Keratinocyte (primary cell): ENCODE results near the gene GAST. TPM values are rescaled to one million over a fixed set of nuclear protein-coding genes. Genes with fewer than 3 reads are reported as not detected.
A peak's percentile ranks its signal among the peaks of the same experiment; 100 is the strongest.

ENCODE experiments used
- DNase-seq: peaks from one replicate; pipeline ENCODE4 v3.0.0-alpha.2; 2011; ENCODE audit warnings: low read depth, missing footprints, low spot score
- FAIRE-seq: peaks from 2 replicates; lab custom pipeline; 2011; peaks lifted over from hg19 to GRCh38; lab: Jason Lieb, UNC
- H2AFZ ChIP-seq: 2 replicates; pipeline ENCODE4 v1.6.0; 2012; ENCODE audit warnings: low read length, control low read depth, inconsistent platforms; ENCODE audit not compliant: control insufficient read depth
- H3K27ac ChIP-seq: 2 replicates; pipeline ENCODE4 v1.5.1; 2011; ENCODE audit warnings: low read length; ENCODE audit not compliant: control insufficient read depth, insufficient read depth
- H3K27me3 ChIP-seq: 3 replicates; pipeline ENCODE4 v1.6.0; 2011; ENCODE audit warnings: low read length; ENCODE audit not compliant: control insufficient read depth, insufficient read depth; ENCODE audit errors: extremely low read depth
- H3K36me3 ChIP-seq, 2 experiments: 2 replicates in 1 of 2; 3 replicates in 1 of 2; pipeline ENCODE4 v1.5.1; 2011; ENCODE audit warnings: low read length in 2 of 2, mild to moderate bottlenecking in 1 of 2; ENCODE audit not compliant: control insufficient read depth in 2 of 2, insufficient read depth in 2 of 2; ENCODE audit errors: extremely low read depth in 1 of 2
- H3K4me1 ChIP-seq: 3 replicates; pipeline ENCODE4 v1.5.1; 2011; ENCODE audit warnings: low read length; ENCODE audit not compliant: control insufficient read depth, insufficient read depth; ENCODE audit errors: extremely low read depth
- H3K4me2 ChIP-seq: 3 replicates; pipeline ENCODE4 v1.6.0; 2011; ENCODE audit warnings: low read depth, low read length; ENCODE audit not compliant: control insufficient read depth, insufficient read depth; ENCODE audit errors: extremely low read depth
- H3K4me3 ChIP-seq, 3 experiments: fragments of 200-600 bp in 1 of 3; sonication (generic) in 1 of 3; 2 replicates in 2 of 3; 3 replicates in 1 of 3; pipeline ENCODE4 v1.5.1; 2011 to 2016; ENCODE audit warnings: low read length in 3 of 3, mild to moderate bottlenecking in 3 of 3, control low read depth in 2 of 3, inconsistent platforms in 1 of 3, low read depth in 1 of 3, mixed read lengths in 1 of 3, mixed run types in 1 of 3, moderate library complexity in 1 of 3; ENCODE audit not compliant: control insufficient read depth in 2 of 3, insufficient read depth in 2 of 3; ENCODE audit errors: extremely low read depth in 1 of 3
- H3K79me2 ChIP-seq: 2 replicates; pipeline ENCODE4 v1.6.0; 2012; ENCODE audit warnings: low read length; ENCODE audit not compliant: control insufficient read depth, insufficient read depth
- H3K9ac ChIP-seq: 3 replicates; pipeline ENCODE4 v1.6.0; 2011; ENCODE audit warnings: low read length; ENCODE audit not compliant: control insufficient read depth, insufficient read depth; ENCODE audit errors: extremely low read depth
- H3K9me1 ChIP-seq: 3 replicates; pipeline ENCODE4 v1.6.0; 2011; ENCODE audit warnings: low read length; ENCODE audit not compliant: control insufficient read depth, insufficient read depth; ENCODE audit errors: extremely low read depth
- H3K9me3 ChIP-seq: 2 replicates; pipeline ENCODE4 v1.5.1; 2012; ENCODE audit warnings: low read depth, low read length; ENCODE audit not compliant: control insufficient read depth
- H4K20me1 ChIP-seq: 3 replicates; pipeline ENCODE4 v1.6.0; 2011; ENCODE audit warnings: low read length; ENCODE audit not compliant: control insufficient read depth, insufficient read depth; ENCODE audit errors: extremely low read depth
- CTCF ChIP-seq, 3 experiments: IDR thresholded peaks in 1 of 3; conservative IDR thresholded peaks in 1 of 3; optimal IDR thresholded peaks in 1 of 3; 2 replicates in 2 of 3; 3 replicates in 1 of 3; pipeline versions ENCODE3 to v1.5.1; 2011; ENCODE audit warnings: low read length in 3 of 3, mild to moderate bottlenecking in 3 of 3, moderate library complexity in 2 of 3, control low read depth in 1 of 3, inconsistent platforms in 1 of 3; ENCODE audit not compliant: insufficient read depth in 2 of 3; ENCODE audit errors: extremely low read depth in 1 of 3
- EZH2 ChIP-seq: IDR thresholded peaks from one replicate; pipeline ENCODE4 v1.6.1; 2012; ENCODE audit warnings: inconsistent platforms, mild to moderate bottlenecking, low read length, moderate library complexity
- dilution Hi-C: fragments of 300-500 bp; cut with MboI; formaldehyde crosslinking; loops from one replicate; pipeline ENCODE4 v1.7.0; 2020; ENCODE audit warnings: low sequenced_read_pairs; ENCODE audit not compliant: extremely low pct_ligation_motif_present
- polyA plus RNA-seq, 5 experiments: library from polyadenylated mRNA; depleted of rRNA in 3 of 5; stranded (reverse) in 3 of 5; stranded (forward) in 1 of 5; unstranded in 1 of 5; fragments of >200 nt; gene quantifications; 1 replicate in 1 of 5; 2 replicates in 3 of 5; 3 replicates in 1 of 5; pipeline versions ENCODE4 v1.2.1 to v1.2.3, GENCODE V29; 2011 to 2012; ENCODE audit warnings: missing spikeins in 2 of 5, low read depth in 1 of 5, low replicate concordance in 1 of 5

Gene GAST
- polyA plus RNA-seq, 1 donor (not counting 4 experiments of a cell fraction or from before 2014, with no cell fraction given): 0.87 TPM

GRCh38 chr17:41665566-41666236 lies 46.4 kb upstream of the GAST start:
- no peaks in the 10 kb centered on the region for H3K79me2 ChIP-seq
- H3K4me2 ChIP-seq: peak overlapping the region; percentile 86
- H4K20me1 ChIP-seq: no peaks in the 10 kb centered on the region
- no peak for DNase-seq
- H3K27ac ChIP-seq: peak overlapping the region; percentile 90
- H3K27me3 ChIP-seq: no peaks in the 10 kb centered on the region
- no peaks in the 10 kb centered on the region for H3K9me3 ChIP-seq
- peak overlapping the region; percentile 38 for H2AFZ ChIP-seq
- H3K4me3 ChIP-seq: peak overlapping the region; percentile 32 to 59 (median 40)
- dilution Hi-C loops: no loop called here
- no peaks in the 10 kb centered on the region for H3K9me1 ChIP-seq
- peak; percentile 36 for FAIRE-seq
- H3K36me3 ChIP-seq: no peaks in the 10 kb centered on the region
- H3K4me1 ChIP-seq: peaks cover 53% of the 10 kb centered on the region
- TF ChIP-seq EZH2 (no peak), CTCF (optimal IDR thresholded peaks at IDR 0.05 in 1 of 3, IDR thresholded peaks at IDR 0.05 in 1 of 3, conservative IDR thresholded peaks at IDR 0.05 in 1 of 3; ENCODE audit: extremely low read depth in 1 of 3, insufficient read depth in 2 of 3, low read length in 3 of 3) (peak; percentile 86 to 98 (median 96))
- peak overlapping the region; percentile 85 for H3K9ac ChIP-seq

DNA sequence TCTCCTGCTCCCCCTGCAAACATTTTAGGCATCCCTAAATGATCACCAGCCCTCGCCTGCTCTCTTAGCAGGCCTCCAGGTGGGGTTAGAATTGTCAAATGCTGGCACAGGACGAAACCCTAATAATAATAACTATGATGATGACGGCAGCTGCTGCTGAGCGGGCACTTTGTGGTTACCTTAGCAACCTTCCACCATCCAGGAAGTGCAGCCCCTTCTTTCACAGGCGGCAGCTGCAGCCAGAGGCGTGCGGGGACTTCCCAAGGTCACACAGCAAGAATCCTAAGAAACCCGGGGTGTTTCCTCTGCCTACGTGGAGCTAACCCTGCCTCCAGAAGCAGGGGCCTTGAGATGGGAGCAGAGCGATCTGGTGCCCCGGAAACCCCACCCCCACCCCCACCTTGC lies 45.9 kb upstream of the GAST start:
- Histone ChIP-seq H3K36me3 (no peaks in the 10 kb centered on the region), H3K4me2 (peak overlapping the region; percentile 86), H3K4me1 (peaks cover 47% of the 10 kb centered on the region), H2AFZ (peak overlapping the region; percentile 38), H3K4me3 (peak overlapping the region in 1 of 3 experiments; percentile 23), H3K9me1 (no peaks in the 10 kb centered on the region), H3K27ac (peak overlapping the region; percentile 90), H4K20me1 (no peaks in the 10 kb centered on the region), H3K9me3 (no peaks in the 10 kb centered on the region), H3K9ac (peak overlapping the region; percentile 85), H3K79me2 (no peaks in the 10 kb centered on the region), H3K27me3 (no peaks in the 10 kb centered on the region)
- no peak for DNase-seq
- TF ChIP-seq CTCF (optimal IDR thresholded peaks at IDR 0.05 in 1 of 3, IDR thresholded peaks at IDR 0.05 in 1 of 3, conservative IDR thresholded peaks at IDR 0.05 in 1 of 3; ENCODE audit: extremely low read depth in 1 of 3, insufficient read depth in 2 of 3, low read length in 3 of 3) (no peak), EZH2 (no peak)
- dilution Hi-C loops: no loop called here
- FAIRE-seq: no peak
